Natural killer cell (primary cell): ENCODE data around the gene FOXD4. TPM values are rescaled to one million over a fixed set of nuclear protein-coding genes. Genes with fewer than 3 reads are reported as not detected.
"Not testable (repeated sequence)": the region's sequence is repeated elsewhere in the genome, so short reads cannot be mapped to it uniquely, and the experiment has no call there.

Source experiments
- ATAC-seq, 3 donors: fragments of 150-1000 bp in 2 of 3; fragments of 200-7000 bp in 1 of 3; cut with Tn5 transposase; 1 replicate in 1 of 3; 2 replicates in 2 of 3; pipeline ENCODE4 v1.10.0; 2021; ENCODE audit warnings: mild to moderate bottlenecking in 2 of 3, moderate library complexity in 2 of 3
- DNase-seq, 2 donors: peaks; one replicate each; pipeline versions ENCODE4 v3.0.0 to v3.0.0-alpha.2; 2013 to 2021; ENCODE audit warnings: mixed read lengths in 1 of 2
- H3K27ac ChIP-seq: one replicate; pipeline ENCODE4 v1.5.1; 2013; ENCODE audit warnings: mild to moderate bottlenecking, low read length
- H3K27me3 ChIP-seq: one replicate; pipeline ENCODE4 v1.6.1; 2013; ENCODE audit warnings: low read length; ENCODE audit not compliant: control insufficient read depth, insufficient read depth
- H3K36me3 ChIP-seq: one replicate; pipeline ENCODE4 v1.6.1; 2013; ENCODE audit warnings: low read length; ENCODE audit not compliant: control insufficient read depth, insufficient read depth
- H3K4me1 ChIP-seq: one replicate; pipeline ENCODE4 v1.6.1; 2013; ENCODE audit warnings: low read length; ENCODE audit not compliant: control insufficient read depth, insufficient read depth
- H3K4me3 ChIP-seq: one replicate; pipeline ENCODE4 v1.5.1; 2013; ENCODE audit warnings: low read length
- H3K9me3 ChIP-seq: one replicate; pipeline ENCODE4 v1.6.1; 2013; ENCODE audit warnings: low read length; ENCODE audit not compliant: control insufficient read depth, insufficient read depth
- H3K27ac Mint-ChIP-seq, 2 donors: one replicate each; pipeline ENCODE4 v1.8.0; 2022; ENCODE audit warnings: mild to moderate bottlenecking in 2 of 2, mixed read lengths in 2 of 2, moderate library complexity in 1 of 2
- H3K27me3 Mint-ChIP-seq, 2 donors: one replicate each; pipeline ENCODE4 v1.8.0; 2022; ENCODE audit warnings: low read depth in 2 of 2, mixed read lengths in 2 of 2
- H3K36me3 Mint-ChIP-seq: one replicate; pipeline ENCODE4 v1.8.0; 2022; ENCODE audit warnings: mixed read lengths
- H3K4me1 Mint-ChIP-seq, 2 donors: one replicate each; pipeline ENCODE4 v1.8.0; 2022; ENCODE audit warnings: mixed read lengths in 2 of 2
- H3K4me3 Mint-ChIP-seq: one replicate; pipeline ENCODE4 v1.8.0; 2022; ENCODE audit warnings: mild to moderate bottlenecking, moderate library complexity, mixed read lengths
- H3K9me3 Mint-ChIP-seq, 2 donors: one replicate each; pipeline ENCODE4 v1.8.0; 2022; ENCODE audit warnings: mixed read lengths in 2 of 2
- WGBS: methylation state at CpG from one replicate; pipeline ENCODE4 v1.1.7; 2013; ENCODE audit warnings: missing lambda C conversion rate; ENCODE audit not compliant: insufficient coverage; 5-methylcytosine and 5-hydroxymethylcytosine counted together
- intact Hi-C: fragments of 100-400 bp; cut with micrococcal nuclease; formaldehyde crosslinking; loops from one replicate; pipeline ENCODE4 v1.14.2; 2022
- total RNA-seq, 4 donors: library from RNA; stranded (reverse); fragments of 120-200 nt in 1 of 4; gene quantifications; one replicate each; pipeline versions ENCODE4 v1.2.3 to v1.2.4, GENCODE V29; 2013 to 2022

Gene FOXD4
- total RNA-seq, 3 donors from 2014 or later (not counting 1 experiment from before 2014, with no cell fraction given), result not detected

GRCh38 chr9:114267-115117, 3.7 kb downstream of the FOXD4 start:
- peaks cover 17 to 26% of the 10 kb centered on the region in 2 donors for H3K27me3 Mint-ChIP-seq
- WGBS, result 4% methylated on average over 62 of the region's 73 CpGs
- peak in 1 of 3 donors; percentile 13 for ATAC-seq

GRCh38 chr9:113468-114266, 4.5 kb downstream of the FOXD4 start:
- peaks cover 25% of the 10 kb centered on the region for H3K4me1 ChIP-seq
- H3K27ac ChIP-seq, H3K9me3 ChIP-seq, H3K36me3 ChIP-seq, H3K9me3 Mint-ChIP-seq, H3K36me3 Mint-ChIP-seq, H3K27ac Mint-ChIP-seq, intact Hi-C loops: not testable (repeated sequence)
- ATAC-seq, result peak; percentile 50 to 78 (median 70)
- Mint-ChIP-seq H3K27me3 (peaks cover 24 to 29% of the 10 kb centered on the region in 2 donors), H3K4me1 (peaks cover 12 to 15% of the 10 kb centered on the region in 2 donors), H3K4me3 (peak overlapping the region; percentile 78)
- peaks cover 18% of the 10 kb centered on the region for H3K27me3 ChIP-seq
- H3K4me3 ChIP-seq, result peak overlapping the region; percentile 22
- peak in 1 of 2 donors; percentile 53 for DNase-seq
- 1% methylated on average over 111 of the region's 111 CpGs for WGBS

More at GRCh38 chr9:114267-115117, 3.7 kb downstream of the FOXD4 start:
- H3K9me3 Mint-ChIP-seq, H3K36me3 ChIP-seq, H3K9me3 ChIP-seq, intact Hi-C loops, H3K27ac ChIP-seq, H3K36me3 Mint-ChIP-seq, H3K27ac Mint-ChIP-seq: not testable (repeated sequence)
- Histone ChIP-seq H3K27me3 (peaks cover 16% of the 10 kb centered on the region), H3K4me1 (peaks cover 25% of the 10 kb centered on the region), H3K4me3 (peak overlapping the region; percentile 22)
- Mint-ChIP-seq H3K4me1 (peaks cover 12 to 15% of the 10 kb centered on the region in 2 donors), H3K4me3 (peak overlapping the region; percentile 78)
- DNase-seq, result peak in 1 of 2 donors; percentile 25

- H3K36me3 Mint-ChIP-seq, H3K27ac Mint-ChIP-seq, H3K9me3 ChIP-seq, H3K9me3 Mint-ChIP-seq, H3K4me3 ChIP-seq, H3K27ac ChIP-seq, H3K36me3 ChIP-seq, intact Hi-C loops: not testable (repeated sequence)
- peak overlapping the region; percentile 52 for H3K4me3 Mint-ChIP-seq
- DNase-seq, result peak in 1 of 2 donors; percentile 27
- peaks cover 18% of the 10 kb centered on the region for H3K27me3 ChIP-seq
- H3K4me1 ChIP-seq, result peaks cover 19% of the 10 kb centered on the region
- WGBS, result 8% methylated on average over 34 of the region's 55 CpGs
- ATAC-seq, result peak in 1 of 3 donors; percentile 4
- H3K4me1 Mint-ChIP-seq, result peaks cover 8 to 12% of the 10 kb centered on the region in 2 donors
- peaks cover 24 to 25% of the 10 kb centered on the region in 2 donors for H3K27me3 Mint-ChIP-seq
These were observed 5.4 kb downstream of the FOXD4 start for GRCh38 chr9:112589-113467.

- H3K36me3 Mint-ChIP-seq, H3K27ac Mint-ChIP-seq, H3K4me1 Mint-ChIP-seq, H3K4me3 Mint-ChIP-seq, H3K9me3 ChIP-seq, ATAC-seq, H3K36me3 ChIP-seq, H3K9me3 Mint-ChIP-seq, intact Hi-C loops, DNase-seq, H3K4me3 ChIP-seq, H3K27ac ChIP-seq: not testable (repeated sequence)
- Histone ChIP-seq H3K27me3 (peaks cover 18% of the 10 kb centered on the region), H3K4me1 (peaks cover 15% of the 10 kb centered on the region)
- WGBS, result 24% methylated on average over 2 of the region's 4 CpGs
- H3K27me3 Mint-ChIP-seq, result peaks cover 29 to 32% of the 10 kb centered on the region in 2 donors
These were observed 7.5 kb downstream of the FOXD4 start for GRCh38 chr9:110672-111071.

GRCh38 chr9:109540-109939, 8.7 kb downstream of the FOXD4 start:
- H3K4me1 Mint-ChIP-seq, H3K36me3 ChIP-seq, H3K9me3 ChIP-seq, H3K27ac Mint-ChIP-seq, H3K36me3 Mint-ChIP-seq, ATAC-seq, H3K9me3 Mint-ChIP-seq, intact Hi-C loops, H3K27ac ChIP-seq, H3K4me3 ChIP-seq, H3K4me3 Mint-ChIP-seq, DNase-seq, H3K4me1 ChIP-seq: not testable (repeated sequence)
- H3K27me3 ChIP-seq, result peaks cover 11% of the 10 kb centered on the region
- peaks cover 22 to 29% of the 10 kb centered on the region in 2 donors for H3K27me3 Mint-ChIP-seq
- 35% methylated on average over 2 of the region's 8 CpGs for WGBS

- ATAC-seq, H3K36me3 ChIP-seq, intact Hi-C loops, H3K27me3 ChIP-seq, H3K36me3 Mint-ChIP-seq, H3K27ac ChIP-seq, H3K4me1 ChIP-seq, H3K9me3 Mint-ChIP-seq, H3K9me3 ChIP-seq, H3K4me3 Mint-ChIP-seq, H3K27ac Mint-ChIP-seq, H3K4me1 Mint-ChIP-seq, H3K4me3 ChIP-seq: not testable (repeated sequence)
- H3K27me3 Mint-ChIP-seq, result peaks cover 21 to 27% of the 10 kb centered on the region in 2 donors
- peak in 1 of 2 donors; percentile 3 for DNase-seq
- 12% methylated on average over 12 of the region's 22 CpGs for WGBS
These were observed 9.3 kb downstream of the FOXD4 start for GRCh38 chr9:108742-109495.
